SK-N-SH (cell line): ENCODE results near the gene LY6G6D. TPM values are rescaled to one million over a fixed set of nuclear protein-coding genes. Genes with fewer than 3 reads are reported as not detected.
A peak's percentile ranks its signal among the peaks of the same experiment; 100 is the strongest.

Source experiments
- CTCF ChIA-PET: fragments of 300-600, 350-600 bp; formaldehyde crosslinking; extraction: SDS; loops from one replicate; lab custom pipeline; 2021; lab: Yijun Ruan, JAX
- POLR2A ChIA-PET: fragments of 350-600 bp; sonication (Branson Sonifier 250); formaldehyde crosslinking; extraction: SDS; loops from one replicate; lab custom pipeline; 2020; ENCODE audit warnings: antibody characterized with exemption, inconsistent platforms; lab: Yijun Ruan, JAX
- DNase-seq: peaks from one replicate; pipeline ENCODE4 v3.0.0; 2012
- H2AFZ ChIP-seq: fragments of 200-600 bp; sonication (generic); 2 replicates; pipeline ENCODE4 v1.8.1; 2016; ENCODE audit warnings: antibody characterized with exemption, mild to moderate bottlenecking, low read depth
- H3F3A ChIP-seq: fragments of 200-600 bp; sonication (generic); replicated peaks from 2 replicates; pipeline ENCODE3; 2016; ENCODE audit warnings: antibody characterized with exemption, mild to moderate bottlenecking; ENCODE audit not compliant: insufficient read depth
- H3K27ac ChIP-seq, 2 experiments: fragments of 200-500 bp in 1 of 2; fragments of 200-600 bp in 1 of 2; sonication (Bioruptor generic) in 1 of 2; sonication (generic), shearing (Covaris generic) in 1 of 2; 2 replicates each; pipeline versions ENCODE4 v1.5.1 to v1.6.1; 2014 to 2016; ENCODE audit warnings: low read depth in 2 of 2, inconsistent platforms in 1 of 2, low read length in 1 of 2, mild to moderate bottlenecking in 1 of 2, mixed read lengths in 1 of 2
- H3K27me3 ChIP-seq: fragments of 200-600 bp; sonication (generic), shearing (Covaris generic); 2 replicates; pipeline ENCODE4 v1.6.1; 2016; ENCODE audit warnings: mixed run types; ENCODE audit not compliant: insufficient read depth
- H3K36me3 ChIP-seq, 2 experiments: fragments of 200-500 bp in 1 of 2; fragments of 200-600 bp in 1 of 2; sonication (Bioruptor generic) in 1 of 2; sonication (generic) in 1 of 2; replicated peaks in 1 of 2; 2 replicates each; pipeline versions ENCODE3 to v1.5.1; 2014 to 2016; ENCODE audit warnings: low read length in 1 of 2, mild to moderate bottlenecking in 1 of 2; ENCODE audit not compliant: insufficient read depth in 2 of 2, control insufficient read depth in 1 of 2
- H3K4me1 ChIP-seq, 2 experiments: fragments of 200-500 bp in 1 of 2; fragments of 200-600 bp in 1 of 2; sonication (Bioruptor generic) in 1 of 2; sonication (generic), shearing (Covaris generic) in 1 of 2; 2 replicates each; pipeline versions ENCODE4 v1.5.1 to v1.6.1; 2014 to 2016; ENCODE audit warnings: low read depth in 1 of 2, low read length in 1 of 2, mixed run types in 1 of 2; ENCODE audit not compliant: insufficient read depth in 2 of 2, control insufficient read depth in 1 of 2
- H3K4me2 ChIP-seq: fragments of 200-600 bp; sonication (generic), shearing (Covaris generic); 2 replicates; pipeline ENCODE4 v1.6.1; 2017; ENCODE audit warnings: mixed run types
- H3K4me3 ChIP-seq, 2 experiments: fragments of 200-500 bp in 1 of 2; fragments of 200-600 bp in 1 of 2; sonication (Bioruptor generic) in 1 of 2; sonication (generic), shearing (Covaris generic) in 1 of 2; 2 replicates each; pipeline versions ENCODE4 v1.5.1 to v1.8.1; 2014 to 2016; ENCODE audit warnings: low read depth in 2 of 2, inconsistent platforms in 1 of 2, low read length in 1 of 2, mild to moderate bottlenecking in 1 of 2, mixed read lengths in 1 of 2, moderate library complexity in 1 of 2
- H3K79me2 ChIP-seq: fragments of 200-600 bp; sonication (generic); 2 replicates; pipeline ENCODE4 v1.8.1; 2017; ENCODE audit warnings: mild to moderate bottlenecking; ENCODE audit not compliant: insufficient read depth
- H3K9ac ChIP-seq: fragments of 200-600 bp; sonication (generic); 2 replicates; pipeline ENCODE4 v1.6.1; 2017; ENCODE audit warnings: mixed run types
- H3K9me2 ChIP-seq: fragments of 200-600 bp; sonication (generic); 2 replicates; pipeline ENCODE4 v1.6.1; 2017; ENCODE audit warnings: mixed run types
- H3K9me3 ChIP-seq: fragments of 200-600 bp; sonication (generic); 2 replicates; pipeline ENCODE4 v1.6.1; 2017; ENCODE audit warnings: mixed run types, mild to moderate bottlenecking, moderate library complexity
- H4K20me1 ChIP-seq: fragments of 200-600 bp; sonication (generic); 2 replicates; pipeline ENCODE4 v1.6.1; 2017; ENCODE audit warnings: mild to moderate bottlenecking, mixed run types; ENCODE audit not compliant: insufficient read depth
- CHD2 ChIP-seq: fragments of 150-350 bp; IDR thresholded peaks from 2 replicates; pipeline ENCODE4 v1.6.1; 2018; ENCODE audit warnings: low read length; ENCODE audit not compliant: partially characterized antibody
- ELF1 ChIP-seq: IDR thresholded peaks from 2 replicates; pipeline ENCODE4 v1.4.0; 2012
- EP300 ChIP-seq, 2 experiments: IDR thresholded peaks; 2 replicates each; pipeline versions ENCODE4 v1.4.0 to v1.6.1; 2012; ENCODE audit warnings: borderline replicate concordance in 1 of 2, low read depth in 1 of 2, low read length in 1 of 2
- FOXM1 ChIP-seq: IDR thresholded peaks from 2 replicates; pipeline ENCODE4 v1.4.0; 2012; ENCODE audit warnings: low read depth, mild to moderate bottlenecking
- GABPA ChIP-seq: IDR thresholded peaks from 2 replicates; pipeline ENCODE4 v1.4.0; 2012; ENCODE audit warnings: low read depth, mild to moderate bottlenecking
- MXI1 ChIP-seq: IDR thresholded peaks from 2 replicates; pipeline ENCODE4 v1.6.1; 2012; ENCODE audit warnings: mild to moderate bottlenecking, low read depth, low read length, improper control_type of control experiment
- NFIC ChIP-seq: IDR thresholded peaks from 2 replicates; pipeline ENCODE4 v1.4.0; 2012; ENCODE audit warnings: borderline replicate concordance
- NRF1 ChIP-seq: IDR thresholded peaks from 2 replicates; pipeline ENCODE4 v1.6.1; 2012; ENCODE audit warnings: low read depth, mild to moderate bottlenecking, low read length
- RAD21 ChIP-seq: IDR thresholded peaks from 2 replicates; pipeline ENCODE4 v1.6.1; 2012; ENCODE audit warnings: mild to moderate bottlenecking, low read length
- RFX5 ChIP-seq: IDR thresholded peaks from 2 replicates; pipeline ENCODE4 v1.6.1; 2012; ENCODE audit warnings: mild to moderate bottlenecking, improper control_type of control experiment, low read length
- RXRA ChIP-seq: IDR thresholded peaks from 2 replicates; pipeline ENCODE4 v1.4.0; 2012; ENCODE audit warnings: low read depth, mild to moderate bottlenecking, borderline replicate concordance
- SMC3 ChIP-seq: IDR thresholded peaks from 2 replicates; pipeline ENCODE4 v1.6.1; 2012; ENCODE audit warnings: low read depth, low read length, improper control_type of control experiment
- TAF1 ChIP-seq: IDR thresholded peaks from 2 replicates; pipeline ENCODE4 v1.6.1; 2012; ENCODE audit warnings: low read depth, mild to moderate bottlenecking, low read length, moderate library complexity, borderline replicate concordance
- YY1 ChIP-seq: IDR thresholded peaks from 2 replicates; pipeline ENCODE4 v1.4.0; 2012; ENCODE audit warnings: low read depth, mild to moderate bottlenecking
- WGBS: methylation state at CpG from one replicate; pipeline ENCODE4 v1.1.6; 2017; ENCODE audit warnings: low lambda C conversion rate; 5-methylcytosine and 5-hydroxymethylcytosine counted together
- polyA plus RNA-seq, 3 experiments: library from polyadenylated mRNA; depleted of rRNA; stranded (reverse); fragments of >200 nt; gene quantifications; 2 replicates each; pipeline ENCODE4 v1.2.3, GENCODE V29; 2012
- TF ChIP-seq, protein P1 (sequence below): IDR thresholded peaks from 2 replicates; pipeline ENCODE4 v1.6.1; 2012; ENCODE audit warnings: mild to moderate bottlenecking, low read depth, low read length, moderate library complexity
- TF ChIP-seq, protein P2 (sequence below): IDR thresholded peaks from 2 replicates; pipeline ENCODE4 v1.4.0; 2012; ENCODE audit warnings: low read depth, borderline replicate concordance
- TF ChIP-seq, protein P3 (sequence below): fragments of 200-600 bp; sonication (generic); IDR thresholded peaks from 2 replicates; pipeline ENCODE4 v1.6.1; 2017; ENCODE audit warnings: antibody characterized with exemption, mild to moderate bottlenecking, moderate library complexity
- TF ChIP-seq, protein P4 (sequence below): IDR thresholded peaks from 2 replicates; pipeline ENCODE4 v1.4.0; 2012; ENCODE audit warnings: low read depth

LY6G6D gene
- polyA plus RNA-seq, 1 of the 3 experiments (the other 2 are of a cell fraction), result not detected

DNA sequence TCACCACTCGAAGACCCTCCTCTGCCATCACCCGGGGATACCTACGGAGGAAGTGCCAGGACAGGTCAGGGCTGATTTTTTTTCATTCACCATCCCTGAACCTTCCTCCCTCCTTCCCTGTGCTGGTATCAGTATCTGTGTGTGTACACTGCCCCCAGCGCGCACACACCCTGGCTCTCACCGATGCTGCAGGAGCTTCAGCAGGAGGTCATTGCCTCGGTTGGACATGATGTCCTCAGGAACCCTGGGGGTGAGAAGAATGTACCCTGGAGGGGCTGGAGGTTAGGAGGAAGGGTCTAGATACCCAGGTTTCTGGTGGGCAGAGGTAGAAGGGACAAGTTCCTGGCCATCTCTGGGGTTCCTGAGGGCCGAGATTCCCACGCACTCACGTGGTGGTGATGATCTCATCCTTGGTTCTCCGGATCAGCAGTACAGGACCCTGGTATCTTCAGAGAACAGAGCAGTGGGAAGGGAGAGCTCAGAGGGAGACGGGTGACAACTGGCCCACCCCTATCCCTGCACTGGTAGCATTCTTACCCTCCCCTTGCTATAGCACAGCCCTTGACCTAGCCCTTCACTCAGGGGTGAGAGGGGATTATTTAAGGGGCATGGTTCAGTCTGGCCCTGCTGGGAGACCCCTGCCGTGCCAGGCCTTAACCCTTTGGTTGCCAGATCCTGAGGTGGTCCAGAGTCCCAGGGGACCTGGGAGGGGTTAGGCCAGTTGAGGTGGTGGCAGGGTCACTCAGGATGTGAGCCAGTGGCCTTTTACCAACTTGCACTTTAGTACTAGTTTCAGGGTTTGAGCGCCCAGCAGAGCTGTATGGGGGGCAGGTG lies 27.1 kb upstream of the LY6G6D start:
- no peak overlapping the region for H3K4me3 ChIP-seq
- no peak overlapping the region for H3K9ac ChIP-seq
- ChIA-PET CTCF (interaction anchor here (0.8 to 3.2 kb wide), 4 partner anchors 42 to 142 kb away, joined by 3 to 9 read pairs (median 4); no protein-coding TSS in a partner anchor), POLR2A (no interaction called here)
- H3F3A ChIP-seq, result no peaks in the 10 kb centered on the region
- H3K9me3 ChIP-seq, result no peaks in the 10 kb centered on the region
- no peak overlapping the region for H2AFZ ChIP-seq
- 93% methylated on average over 12 of the region's 14 CpGs for WGBS
- H3K79me2 ChIP-seq, result no peaks in the 10 kb centered on the region
- DNase-seq, result peak; percentile 6
- H3K4me1 ChIP-seq, result no peaks in the 10 kb centered on the region
- H4K20me1 ChIP-seq, result no peaks in the 10 kb centered on the region
- H3K27me3 ChIP-seq, result no peaks in the 10 kb centered on the region
- peaks cover 8 to 47% of the 10 kb centered on the region in 2 experiments for H3K36me3 ChIP-seq
- no peak overlapping the region for H3K4me2 ChIP-seq
- TF ChIP-seq NFIC (no peak), TAF1 (no peak), YY1 (no peak), RFX5 (no peak), SMC3 (no peak), GABPA (no peak), NRF1 (no peak), FOXM1 (no peak), MXI1 (no peak), EP300 (IDR thresholded peaks at IDR 0.05; ENCODE audit: borderline replicate concordance in 1 of 2, low read depth in 1 of 2, low read length in 1 of 2) (no peak), RAD21 (no peak), ELF1 (no peak), RXRA (no peak), CHD2 (no peak)
- TF ChIP-seq, protein P1, sequence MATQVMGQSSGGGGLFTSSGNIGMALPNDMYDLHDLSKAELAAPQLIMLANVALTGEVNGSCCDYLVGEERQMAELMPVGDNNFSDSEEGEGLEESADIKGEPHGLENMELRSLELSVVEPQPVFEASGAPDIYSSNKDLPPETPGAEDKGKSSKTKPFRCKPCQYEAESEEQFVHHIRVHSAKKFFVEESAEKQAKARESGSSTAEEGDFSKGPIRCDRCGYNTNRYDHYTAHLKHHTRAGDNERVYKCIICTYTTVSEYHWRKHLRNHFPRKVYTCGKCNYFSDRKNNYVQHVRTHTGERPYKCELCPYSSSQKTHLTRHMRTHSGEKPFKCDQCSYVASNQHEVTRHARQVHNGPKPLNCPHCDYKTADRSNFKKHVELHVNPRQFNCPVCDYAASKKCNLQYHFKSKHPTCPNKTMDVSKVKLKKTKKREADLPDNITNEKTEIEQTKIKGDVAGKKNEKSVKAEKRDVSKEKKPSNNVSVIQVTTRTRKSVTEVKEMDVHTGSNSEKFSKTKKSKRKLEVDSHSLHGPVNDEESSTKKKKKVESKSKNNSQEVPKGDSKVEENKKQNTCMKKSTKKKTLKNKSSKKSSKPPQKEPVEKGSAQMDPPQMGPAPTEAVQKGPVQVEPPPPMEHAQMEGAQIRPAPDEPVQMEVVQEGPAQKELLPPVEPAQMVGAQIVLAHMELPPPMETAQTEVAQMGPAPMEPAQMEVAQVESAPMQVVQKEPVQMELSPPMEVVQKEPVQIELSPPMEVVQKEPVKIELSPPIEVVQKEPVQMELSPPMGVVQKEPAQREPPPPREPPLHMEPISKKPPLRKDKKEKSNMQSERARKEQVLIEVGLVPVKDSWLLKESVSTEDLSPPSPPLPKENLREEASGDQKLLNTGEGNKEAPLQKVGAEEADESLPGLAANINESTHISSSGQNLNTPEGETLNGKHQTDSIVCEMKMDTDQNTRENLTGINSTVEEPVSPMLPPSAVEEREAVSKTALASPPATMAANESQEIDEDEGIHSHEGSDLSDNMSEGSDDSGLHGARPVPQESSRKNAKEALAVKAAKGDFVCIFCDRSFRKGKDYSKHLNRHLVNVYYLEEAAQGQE, result no peak
- TF ChIP-seq, protein P2, sequence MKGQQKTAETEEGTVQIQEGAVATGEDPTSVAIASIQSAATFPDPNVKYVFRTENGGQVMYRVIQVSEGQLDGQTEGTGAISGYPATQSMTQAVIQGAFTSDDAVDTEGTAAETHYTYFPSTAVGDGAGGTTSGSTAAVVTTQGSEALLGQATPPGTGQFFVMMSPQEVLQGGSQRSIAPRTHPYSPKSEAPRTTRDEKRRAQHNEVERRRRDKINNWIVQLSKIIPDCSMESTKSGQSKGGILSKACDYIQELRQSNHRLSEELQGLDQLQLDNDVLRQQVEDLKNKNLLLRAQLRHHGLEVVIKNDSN, result no peak
- TF ChIP-seq, protein P3, sequence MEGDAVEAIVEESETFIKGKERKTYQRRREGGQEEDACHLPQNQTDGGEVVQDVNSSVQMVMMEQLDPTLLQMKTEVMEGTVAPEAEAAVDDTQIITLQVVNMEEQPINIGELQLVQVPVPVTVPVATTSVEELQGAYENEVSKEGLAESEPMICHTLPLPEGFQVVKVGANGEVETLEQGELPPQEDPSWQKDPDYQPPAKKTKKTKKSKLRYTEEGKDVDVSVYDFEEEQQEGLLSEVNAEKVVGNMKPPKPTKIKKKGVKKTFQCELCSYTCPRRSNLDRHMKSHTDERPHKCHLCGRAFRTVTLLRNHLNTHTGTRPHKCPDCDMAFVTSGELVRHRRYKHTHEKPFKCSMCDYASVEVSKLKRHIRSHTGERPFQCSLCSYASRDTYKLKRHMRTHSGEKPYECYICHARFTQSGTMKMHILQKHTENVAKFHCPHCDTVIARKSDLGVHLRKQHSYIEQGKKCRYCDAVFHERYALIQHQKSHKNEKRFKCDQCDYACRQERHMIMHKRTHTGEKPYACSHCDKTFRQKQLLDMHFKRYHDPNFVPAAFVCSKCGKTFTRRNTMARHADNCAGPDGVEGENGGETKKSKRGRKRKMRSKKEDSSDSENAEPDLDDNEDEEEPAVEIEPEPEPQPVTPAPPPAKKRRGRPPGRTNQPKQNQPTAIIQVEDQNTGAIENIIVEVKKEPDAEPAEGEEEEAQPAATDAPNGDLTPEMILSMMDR, result no peak
- TF ChIP-seq, protein P4, sequence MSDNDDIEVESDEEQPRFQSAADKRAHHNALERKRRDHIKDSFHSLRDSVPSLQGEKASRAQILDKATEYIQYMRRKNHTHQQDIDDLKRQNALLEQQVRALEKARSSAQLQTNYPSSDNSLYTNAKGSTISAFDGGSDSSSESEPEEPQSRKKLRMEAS, result no peak
- TF ChIP-seq, all 33 proteins: peak for 0
- Histone ChIP-seq H3K9me2 (no peaks in the 10 kb centered on the region), H3K27ac (no peak overlapping the region)
